ENCODE measurements around the gene GJC2.

- TF ChIP-seq CTCF (optimal IDR thresholded peaks at IDR 0.05 in 1 of 3, IDR thresholded peaks at IDR 0.05 in 1 of 3, conservative IDR thresholded peaks at IDR 0.05 in 1 of 3; ENCODE audit: extremely low read depth in 1 of 3, insufficient read depth in 2 of 3, low read length in 3 of 3): no peak
- TF ChIP-seq EZH2 (IDR thresholded peaks at IDR 0.05; ENCODE audit: low read length): no peak
These were observed 25.0 kb downstream of the GJC2 start for GRCh38 chr1:228174482-228175315.

Measured in keratinocyte (primary cell).